ENCODE data around the gene CYTH4.

GRCh38 chr22:37249986-37250385 is 32.3 kb upstream of the CYTH4 start:
- TF ChIP-seq CTCF (IDR thresholded peaks at IDR 0.05; ENCODE audit: extremely low read depth in 1 of 2, insufficient read depth in 1 of 2, low read depth in 1 of 2, low read length in 2 of 2) (no peak), POLR2A (IDR thresholded peaks at IDR 0.05; ENCODE audit: low read depth, low read length) (no peak), EZH2 (IDR thresholded peaks at IDR 0.05; ENCODE audit: borderline replicate concordance, low read depth, low read length, severe bottlenecking) (no peak), POLR2AphosphoS5 (IDR thresholded peaks at IDR 0.05; ENCODE audit: insufficient read depth, low read depth, low read length) (no peak), MAX (IDR thresholded peaks at IDR 0.05; ENCODE audit: insufficient read depth, insufficient read length) (no peak), GATA2 (IDR thresholded peaks at IDR 0.05; ENCODE audit: insufficient read depth, insufficient read length, low read depth, low read length) (no peak)

All from endothelial cell of umbilical vein (primary cell).